GM19438 (cell line): ENCODE measurements around the gene SMIM10.
"Not testable (repeated sequence)": the region's sequence is repeated elsewhere in the genome, so short reads cannot be mapped to it uniquely, and the experiment has no call there.

Experiments
- ATAC-seq: cut with Tn5 transposase; IDR thresholded peaks from one replicate; pipeline ENCODE4 v1.9.1; 2021; ENCODE audit warnings: low read depth; ENCODE audit not compliant: unreplicated experiment

SMIM10 gene

DNA sequence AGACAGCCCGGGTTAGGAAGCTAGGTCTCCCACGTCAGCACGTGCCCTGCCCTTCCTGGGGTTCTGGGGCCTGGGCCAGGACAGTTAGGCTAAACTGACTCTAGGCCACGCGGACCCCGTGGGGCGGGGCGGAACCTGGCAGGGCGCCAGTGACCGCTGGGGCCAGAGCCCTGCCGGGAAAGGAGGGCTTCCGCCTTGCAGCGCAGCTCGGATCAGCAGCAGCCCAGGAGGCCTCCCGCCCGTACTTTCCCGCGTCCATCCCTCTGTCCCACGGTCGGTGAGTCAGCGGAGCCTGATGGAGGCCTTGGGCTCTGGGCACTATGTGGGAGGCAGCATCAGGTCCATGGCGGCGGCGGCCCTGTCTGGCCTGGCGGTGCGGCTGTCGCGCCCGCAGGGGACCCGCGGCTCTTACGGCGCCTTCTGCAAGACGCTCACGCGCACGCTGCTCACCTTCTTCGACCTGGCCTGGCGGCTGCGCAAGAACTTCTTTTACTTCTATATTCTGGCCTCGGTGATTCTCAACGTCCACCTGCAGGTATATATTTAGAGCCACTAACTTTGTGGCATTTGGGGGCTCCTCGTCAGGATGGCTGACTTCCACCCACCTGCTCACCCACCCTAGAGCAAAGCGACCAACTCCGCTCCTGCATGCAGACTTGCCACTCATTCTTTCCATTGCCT lies at the start of gene SMIM10:
Gene SMIM10, plus strand, starts transcription at position 191 of the 681 bp plus-strand sequence. Its CDS starts 105 bp downstream, at position 296.
- peak; percentile 91 for ATAC-seq

DNA sequence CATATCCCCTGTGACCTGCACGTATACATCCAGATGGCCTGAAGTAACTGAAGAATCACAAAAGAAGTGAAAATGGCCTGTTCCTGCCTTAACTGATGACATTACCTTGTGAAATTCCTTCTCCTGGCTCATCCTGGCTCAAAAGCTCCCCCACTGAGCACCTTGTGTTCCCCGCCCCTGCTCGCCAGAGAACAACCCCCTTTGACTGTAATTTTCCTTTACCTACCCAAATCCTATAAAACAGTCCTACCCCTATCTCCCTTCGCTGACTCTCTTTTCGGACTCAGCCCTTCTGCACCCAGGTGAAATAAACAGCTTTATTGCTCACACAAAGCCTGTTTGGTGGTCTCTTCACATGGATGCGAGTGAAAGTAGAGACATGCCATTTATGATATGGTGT lies 44.4 kb upstream of the SMIM10 start:
- ATAC-seq, result not testable (repeated sequence)

DNA sequence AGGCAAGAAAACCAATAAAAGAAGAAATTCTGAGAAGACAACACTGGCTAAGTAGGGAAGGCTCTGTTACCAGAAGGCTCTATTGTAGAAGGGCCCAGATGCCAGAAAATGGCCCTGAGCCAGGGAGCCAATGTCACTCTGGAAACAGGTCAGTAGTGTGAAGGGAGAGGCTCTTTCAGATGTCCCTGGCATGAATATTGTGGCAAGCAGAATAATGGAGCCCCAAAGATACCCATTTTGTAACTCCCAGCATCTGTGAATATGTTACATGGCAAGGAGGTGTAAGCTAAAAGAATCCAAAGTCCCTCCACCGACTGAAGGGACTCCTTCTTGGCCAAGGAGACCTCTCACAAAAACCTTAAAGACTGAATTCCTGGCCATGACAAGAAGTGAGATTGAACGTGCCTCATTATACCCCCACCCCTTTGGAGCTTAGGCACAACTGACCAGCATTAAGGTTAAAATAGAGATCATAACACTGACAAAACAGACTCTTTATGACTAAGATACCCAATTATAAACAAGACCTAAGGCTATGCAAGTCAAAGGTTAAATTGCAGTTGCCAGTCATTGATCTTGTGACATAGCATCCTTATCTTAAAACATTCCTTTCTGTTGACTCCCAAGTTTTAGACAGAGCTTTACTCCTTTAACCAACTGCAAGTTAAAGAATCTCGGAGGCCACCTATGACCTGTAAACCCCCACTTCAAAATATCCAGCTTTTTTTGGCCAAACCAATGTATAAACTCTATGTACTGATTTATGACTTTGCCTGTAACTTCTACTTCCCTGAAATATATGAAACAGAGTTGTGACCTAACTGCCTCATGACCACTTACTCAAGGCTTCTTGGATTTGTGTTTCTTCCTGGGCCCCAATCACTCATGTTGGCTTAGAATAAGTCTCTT lies 42.2 kb upstream of the SMIM10 start:
- ATAC-seq, result no peak

DNA sequence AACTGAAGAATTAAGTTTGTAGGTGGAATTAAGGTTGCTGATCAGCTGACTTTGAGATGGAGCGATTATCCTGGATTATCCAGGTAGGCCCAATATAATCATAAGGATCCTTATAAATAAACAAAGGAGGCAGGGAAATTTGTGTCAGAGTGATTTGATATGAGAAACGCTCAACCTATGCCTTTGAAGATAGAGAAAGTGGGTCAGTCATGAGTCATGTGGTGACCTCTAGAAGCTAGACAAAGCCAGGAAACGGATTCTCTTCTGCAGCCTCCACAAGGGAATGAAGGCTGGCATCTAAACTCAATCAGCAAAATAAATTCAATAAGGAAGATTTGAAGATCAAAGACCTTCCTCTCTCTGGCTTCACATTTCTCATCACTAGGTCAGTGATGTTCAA lies 41.5 kb upstream of the SMIM10 start:
- no peak for ATAC-seq

DNA sequence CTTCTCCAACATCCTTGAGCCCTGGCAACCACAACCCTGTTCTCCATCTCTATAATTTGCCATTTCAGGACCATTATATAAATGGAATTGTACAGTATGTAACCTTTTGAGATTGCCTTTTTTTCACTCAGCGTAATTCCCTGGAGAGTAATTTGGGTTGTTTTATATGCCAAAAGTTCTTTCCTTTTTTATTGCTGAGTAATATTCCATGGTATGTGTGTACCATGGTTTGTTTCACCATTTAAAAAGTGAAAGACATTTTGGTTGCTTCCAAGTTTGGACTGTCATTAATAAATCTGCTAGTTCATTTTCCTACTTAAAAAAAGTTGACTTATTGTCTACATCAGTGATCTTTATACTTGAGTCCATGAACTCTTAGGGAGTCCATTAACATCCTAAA lies 33.0 kb upstream of the SMIM10 start:
- no peak for ATAC-seq

DNA sequence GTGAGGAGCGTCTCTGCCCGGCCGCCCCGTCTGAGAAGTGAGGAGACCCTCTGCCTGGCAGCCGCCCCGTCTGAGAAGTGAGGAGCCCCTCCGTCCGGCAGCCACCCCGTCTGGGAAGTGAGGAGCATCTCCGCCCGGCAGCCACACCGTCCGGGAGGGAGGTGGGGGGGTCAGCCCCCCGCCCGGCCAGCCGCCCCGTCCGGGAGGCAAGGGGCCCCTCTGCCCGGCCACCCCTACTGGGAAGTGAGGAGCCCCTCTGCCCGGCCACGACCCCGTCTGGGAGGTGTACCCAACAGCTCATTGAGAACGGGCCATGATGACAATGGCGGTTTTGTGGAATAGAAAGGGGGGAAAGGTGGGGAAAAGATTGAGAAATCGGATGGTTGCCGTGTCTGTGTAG lies 30.4 kb upstream of the SMIM10 start:
- ATAC-seq, result not testable (repeated sequence)

DNA sequence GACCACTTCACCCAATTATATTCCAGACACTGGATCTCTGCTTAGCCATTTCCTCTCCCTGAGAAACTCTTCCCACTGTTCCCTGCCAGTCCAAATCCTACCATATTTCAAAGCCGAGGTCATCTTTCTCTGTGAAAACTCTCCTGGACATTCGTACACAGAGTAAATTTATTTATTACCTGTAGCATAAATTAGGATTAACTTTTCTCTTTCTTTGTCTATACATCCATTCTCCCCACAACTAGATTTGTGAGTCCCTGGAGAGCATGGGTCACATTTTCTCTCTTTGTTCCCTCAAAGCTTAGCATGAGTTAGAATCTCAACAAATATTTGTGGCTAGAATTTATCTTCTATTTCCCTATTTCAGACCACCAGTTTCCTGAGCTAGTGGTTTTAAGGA lies 27.8 kb upstream of the SMIM10 start:
- ATAC-seq, result no peak

DNA sequence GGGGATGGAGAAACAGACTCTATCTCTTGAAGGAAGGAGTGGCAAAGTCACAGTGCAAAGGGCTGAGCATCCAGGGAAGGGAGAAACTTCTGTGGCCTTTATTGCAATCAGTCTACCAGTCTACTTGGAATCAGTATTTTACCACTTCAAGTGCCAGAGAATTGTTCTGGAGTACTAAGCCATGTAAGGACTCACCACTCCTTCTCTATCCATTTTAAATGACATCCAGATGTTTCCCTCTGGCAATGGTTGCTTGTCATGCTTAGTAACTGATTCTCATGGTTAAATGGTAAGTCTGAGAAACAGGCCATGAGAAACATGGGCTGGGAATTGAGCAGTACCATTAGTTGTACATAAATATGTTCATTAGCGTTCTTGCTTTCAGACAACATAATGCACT lies 21.1 kb upstream of the SMIM10 start:
- no peak for ATAC-seq

DNA sequence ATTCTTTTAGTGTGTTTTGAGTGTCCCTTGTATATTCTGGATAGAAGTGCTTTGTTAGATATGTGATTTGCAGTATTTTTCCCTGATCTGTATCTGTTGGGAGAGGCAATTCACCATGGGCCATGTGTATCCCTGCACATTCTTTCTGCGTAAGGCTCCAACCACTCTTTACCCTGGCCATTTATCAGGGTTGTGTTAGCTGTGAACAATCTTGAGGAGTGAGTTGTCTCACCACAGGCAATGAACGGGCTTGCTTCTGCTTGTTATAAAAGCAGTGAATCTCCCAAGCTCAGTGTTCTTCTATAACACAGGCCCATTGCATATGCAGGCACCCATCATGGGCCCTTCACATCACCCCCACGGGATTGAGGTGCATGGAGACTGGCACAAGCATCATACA lies 18.9 kb upstream of the SMIM10 start:
- no peak for ATAC-seq

DNA sequence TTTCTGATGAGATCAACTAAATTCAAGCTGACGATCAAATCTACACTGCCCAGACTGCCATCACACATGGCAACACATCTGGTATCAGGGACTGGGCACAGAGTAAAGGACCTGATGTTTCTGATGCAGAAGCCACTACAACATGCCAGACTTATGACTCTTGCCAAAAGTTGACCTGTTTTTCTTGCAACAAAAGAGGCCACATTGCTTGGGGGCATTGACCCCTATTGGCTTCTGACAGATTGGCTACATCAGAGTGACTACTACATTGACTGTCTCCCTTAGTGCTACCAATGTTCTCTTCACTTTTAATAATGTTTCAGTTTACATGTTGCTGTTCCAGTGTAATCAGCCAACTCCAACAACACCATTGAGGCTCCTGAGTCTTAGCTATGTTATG lies 15.3 kb upstream of the SMIM10 start:
- no peak for ATAC-seq

DNA sequence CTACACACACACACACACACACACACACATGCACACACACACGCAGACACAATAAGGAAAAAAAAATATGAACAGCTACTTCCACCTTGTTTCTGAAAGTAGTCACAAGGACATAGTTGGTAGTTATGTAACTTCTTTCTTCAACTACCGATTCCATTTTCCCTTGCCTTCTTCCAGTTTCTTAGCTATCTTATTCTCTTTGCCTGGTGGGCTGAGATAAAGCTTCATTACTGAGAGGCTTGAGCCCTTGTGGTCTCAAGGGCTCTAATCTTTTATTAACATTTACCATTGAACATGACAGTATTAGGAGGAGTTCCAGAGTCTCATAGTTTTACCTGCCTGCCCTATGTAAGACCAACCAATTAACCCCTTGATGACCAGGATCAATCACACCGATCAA lies 8.9 kb upstream of the SMIM10 start:
- no peak for ATAC-seq

DNA sequence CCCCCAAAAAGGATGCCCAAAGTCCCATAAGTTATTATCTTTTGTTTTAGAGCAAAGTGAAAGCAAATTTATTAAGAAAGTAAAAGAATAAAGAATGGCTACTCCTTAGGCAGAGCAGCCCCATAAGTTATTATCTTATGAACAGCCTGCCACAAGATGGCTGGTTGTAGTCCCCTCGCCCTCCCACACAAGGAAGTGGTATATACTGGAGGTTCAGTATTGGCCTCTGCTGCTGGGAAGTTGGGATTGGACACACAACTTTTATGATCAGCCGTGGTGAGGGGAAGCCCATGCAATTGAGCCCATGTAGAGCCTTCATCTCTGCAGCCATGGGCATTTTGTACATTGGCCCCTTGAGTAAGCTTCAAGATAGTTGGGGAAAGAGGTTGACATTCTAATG lies 8.0 kb upstream of the SMIM10 start:
- ATAC-seq, result no peak

DNA sequence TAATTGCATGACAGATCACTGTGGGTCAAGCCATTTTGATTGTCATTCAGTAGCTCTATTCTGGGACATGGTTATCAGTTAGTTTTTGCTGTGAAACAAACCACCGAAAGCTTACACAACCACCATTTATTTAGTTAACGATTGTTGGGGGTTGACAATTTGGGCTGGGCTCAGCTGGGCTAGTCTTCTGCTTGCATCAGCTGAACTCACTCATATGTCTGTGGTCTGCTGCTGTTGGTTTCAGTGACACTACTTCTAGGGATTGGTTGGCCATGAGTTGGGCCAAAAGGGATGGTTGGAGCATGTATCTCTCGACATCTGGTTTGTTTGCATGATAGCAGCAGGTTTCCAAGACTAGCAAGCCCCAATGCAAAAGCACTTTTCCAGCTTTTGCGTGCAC lies 5.3 kb upstream of the SMIM10 start:
- no peak for ATAC-seq

DNA sequence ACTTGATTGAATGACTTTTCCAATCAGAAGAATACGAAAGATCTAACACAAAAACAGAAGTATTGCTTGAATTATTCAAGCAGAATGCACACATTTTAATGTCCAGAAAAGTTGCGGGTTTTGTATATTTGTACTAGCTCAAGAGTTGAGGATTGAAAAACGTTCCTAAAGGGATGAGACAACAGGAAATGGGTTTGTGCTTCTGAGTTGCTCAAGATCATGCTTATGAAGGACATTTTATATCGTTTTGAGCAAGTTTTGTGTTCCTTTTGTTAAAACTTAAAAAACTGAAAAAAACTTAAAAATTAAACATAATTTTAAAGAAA lies 353 bp upstream of the SMIM10 start:
- ATAC-seq, result no peak

DNA sequence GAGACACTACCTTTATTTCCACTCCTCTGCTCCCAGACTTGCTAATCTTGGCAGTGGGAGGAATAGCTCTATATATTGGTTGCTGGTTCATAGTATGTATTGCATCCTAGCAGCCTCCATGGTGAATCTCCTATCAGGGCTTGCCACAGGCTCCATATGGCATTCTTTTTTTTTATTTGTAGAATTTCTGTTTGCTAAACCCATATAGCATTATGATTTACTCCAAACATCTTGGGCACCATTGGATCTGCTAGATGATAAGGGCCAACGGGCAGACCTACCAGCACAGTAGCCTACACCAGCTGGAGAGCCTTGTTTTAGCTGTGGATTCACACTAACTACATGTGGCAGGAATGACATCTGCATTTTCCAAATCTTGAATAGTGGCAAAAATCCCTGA lies 6.9 kb downstream of the SMIM10 start:
- ATAC-seq, result no peak

DNA sequence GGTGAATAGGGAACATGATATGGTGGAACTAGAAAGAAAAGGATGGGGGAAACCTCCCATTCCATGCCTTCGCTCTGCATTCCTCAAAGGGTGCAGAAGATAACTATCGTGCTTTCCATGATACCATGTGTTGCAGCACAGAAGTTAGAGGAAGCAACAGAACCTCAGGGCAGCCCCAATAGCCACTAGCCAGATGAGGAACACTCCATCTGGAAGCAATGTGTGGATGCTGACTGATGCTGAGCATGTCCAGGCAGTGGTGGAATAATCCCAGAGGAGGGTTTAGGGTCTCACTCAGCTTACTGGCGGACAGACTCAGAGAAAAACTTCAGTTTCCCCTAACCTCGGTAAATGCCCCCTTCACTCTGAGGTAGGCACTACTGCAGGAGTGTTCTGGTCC lies 7.5 kb downstream of the SMIM10 start:
- ATAC-seq, result no peak

DNA sequence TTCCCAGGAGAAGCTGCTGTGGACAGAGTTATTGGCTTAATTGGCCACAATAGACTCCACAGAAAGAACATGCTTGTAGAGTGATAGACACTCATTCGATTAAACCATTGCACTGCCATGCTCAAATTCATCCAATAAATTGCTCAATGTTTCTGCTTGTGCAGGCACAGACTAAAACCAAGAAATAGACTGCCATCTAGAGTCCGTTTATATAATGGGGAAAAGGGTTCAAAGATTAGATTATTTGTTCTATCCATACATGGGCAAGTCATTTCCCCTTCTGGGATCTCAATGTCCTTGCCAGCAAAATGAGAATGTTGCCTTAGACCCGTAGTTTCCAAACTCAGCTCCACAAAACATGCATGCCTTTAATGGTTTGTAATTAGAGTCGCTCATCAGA lies 8.7 kb downstream of the SMIM10 start:
- ATAC-seq, result no peak

DNA sequence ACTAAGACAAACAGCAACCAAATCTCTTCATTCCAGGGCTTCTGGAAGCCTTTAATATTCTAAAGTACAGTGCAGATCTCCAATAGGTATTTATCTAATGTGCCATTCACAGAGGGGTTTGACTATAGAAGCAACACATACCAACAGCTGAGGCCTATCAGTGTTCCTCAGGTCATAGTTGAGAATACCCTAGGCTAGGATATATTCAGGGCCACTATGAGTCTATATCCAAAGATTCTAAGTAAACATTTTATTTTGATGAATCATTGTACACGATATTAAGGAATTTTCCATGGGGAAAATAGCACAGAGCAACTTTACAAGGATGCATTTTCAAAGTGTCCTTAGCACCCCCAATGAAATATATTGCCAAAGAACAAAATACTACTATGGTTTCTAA lies 9.7 kb downstream of the SMIM10 start:
- no peak for ATAC-seq

DNA sequence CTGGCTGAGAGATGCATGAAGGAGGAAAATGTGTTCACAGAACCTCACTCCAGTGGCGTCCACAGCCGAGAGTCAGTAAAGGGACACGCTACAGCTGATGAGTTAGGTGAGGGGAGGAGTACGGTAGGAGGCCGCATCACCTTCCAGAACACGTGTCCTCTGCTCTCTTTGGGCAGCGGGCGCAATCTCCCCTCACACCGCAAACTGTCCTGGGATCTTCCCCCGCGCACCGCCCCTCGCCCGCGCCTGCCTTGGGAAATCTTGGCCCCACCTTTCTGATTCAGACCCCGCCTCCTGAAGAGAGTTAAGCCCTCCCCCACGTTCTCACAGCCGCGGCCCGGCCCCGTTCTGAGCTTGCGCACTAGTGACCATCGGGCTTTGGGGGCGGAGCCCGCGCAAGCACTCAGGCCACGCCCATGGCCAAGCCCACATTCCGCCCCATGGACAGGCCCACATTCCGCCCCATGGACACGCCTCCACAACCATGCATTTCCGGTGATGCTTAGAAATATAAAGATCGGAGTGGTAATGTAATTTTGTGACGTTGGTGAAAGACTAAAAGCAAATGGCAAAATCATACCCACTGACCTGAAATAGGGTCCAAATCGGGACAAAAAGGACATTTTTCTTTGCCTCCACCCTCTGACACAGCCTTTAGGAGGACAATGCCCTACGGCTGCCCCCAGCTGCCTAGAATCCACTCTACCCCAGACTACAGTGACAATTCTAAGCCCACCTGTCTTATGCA lies 13.3 kb downstream of the SMIM10 start:
- ATAC-seq, result peak; percentile 96

DNA sequence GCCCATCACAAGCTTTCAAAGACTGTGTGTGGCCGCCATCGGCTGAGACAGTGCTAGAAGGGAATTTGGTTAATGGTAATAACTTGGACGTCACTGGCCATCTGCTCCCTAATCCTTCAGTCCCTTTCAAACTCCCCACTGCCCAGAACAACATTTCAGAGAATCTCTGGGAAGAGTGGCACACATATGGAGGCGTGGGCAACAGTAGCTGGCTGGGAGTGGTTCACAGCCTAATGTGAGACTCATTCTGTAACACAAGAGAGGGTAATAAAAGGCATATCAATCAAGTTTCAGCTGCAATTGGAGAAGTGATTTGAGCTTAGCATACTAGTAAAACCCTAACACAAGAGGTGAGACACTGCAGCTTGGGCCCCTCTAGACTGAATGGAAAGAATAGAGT lies 15.4 kb downstream of the SMIM10 start:
- ATAC-seq, result no peak

DNA sequence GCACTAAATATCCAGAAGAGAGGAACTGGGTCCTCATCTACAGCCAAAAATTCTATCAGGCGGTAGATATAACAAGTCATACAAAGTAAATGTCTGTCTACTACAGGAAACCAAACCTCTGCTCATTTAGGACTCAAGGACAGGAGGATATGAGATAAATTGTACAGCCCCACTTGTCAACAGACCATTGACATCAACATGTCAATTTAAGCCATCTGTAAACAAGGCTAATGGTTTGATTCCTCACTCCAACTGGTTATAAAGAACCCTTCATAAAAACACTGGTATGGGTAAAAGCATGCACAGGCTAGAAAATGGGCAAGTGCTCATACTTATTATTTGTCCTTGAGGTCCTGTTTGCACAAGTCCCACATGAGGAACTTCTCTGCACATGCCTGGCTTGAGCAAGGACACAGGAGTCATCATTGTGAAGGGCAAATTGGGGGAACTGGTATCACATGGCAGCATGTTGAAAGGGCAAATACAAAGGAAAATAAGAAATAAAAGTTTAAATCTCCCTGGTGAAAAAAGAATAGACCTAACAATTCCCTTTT lies 18.3 kb downstream of the SMIM10 start:
- no peak for ATAC-seq
